Activated CD4-positive, CD25-positive, alpha-beta regulatory T cell treated with anti-CD3 and anti-CD28 coated beads, Interleukin-2, amount 50 U/mL, for 16 hours (primary cell): Measurements from ENCODE around the gene PPP1R12B.
"Not testable (repeated sequence)": the region's sequence is repeated elsewhere in the genome, so short reads cannot be mapped to it uniquely, and the experiment has no call there.

ENCODE experiments used
- DNase-seq: peaks from one replicate; pipeline ENCODE4 v3.0.0-alpha.2; 2020; ENCODE audit warnings: low read depth, low spot score

PPP1R12B gene

GRCh38 chr1:202343652-202344349 lies 4.7 kb upstream of the PPP1R12B start:
- DNase-seq: no peak

- no peak for DNase-seq
Measured at GRCh38 chr1:202348005-202348508, 442 bp upstream of the PPP1R12B start.

GRCh38 chr1:202349206-202349928 lies 868 bp downstream of the PPP1R12B start:
- no peak for DNase-seq

- no peak for DNase-seq
Measured at GRCh38 chr1:202351725-202352124, 3.2 kb downstream of the PPP1R12B start.

GRCh38 chr1:202352583-202353197 lies 4.2 kb downstream of the PPP1R12B start:
- not testable (repeated sequence) for DNase-seq

- no peak for DNase-seq
Measured at GRCh38 chr1:202355944-202356553, 7.5 kb downstream of the PPP1R12B start.

GRCh38 chr1:202357506-202357905 lies 9.0 kb downstream of the PPP1R12B start:
- no peak for DNase-seq

- DNase-seq: no peak
Measured at GRCh38 chr1:202361224-202361623, 12.7 kb downstream of the PPP1R12B start.

GRCh38 chr1:202361701-202362100 lies 13.2 kb downstream of the PPP1R12B start:
- DNase-seq: no peak

- DNase-seq: no peak
Measured at GRCh38 chr1:202362212-202362611, 13.7 kb downstream of the PPP1R12B start.

- no peak for DNase-seq
Measured at GRCh38 chr1:202365092-202365815, 16.8 kb downstream of the PPP1R12B start.

- DNase-seq: no peak
Measured at GRCh38 chr1:202367271-202367670, 18.8 kb downstream of the PPP1R12B start.

- DNase-seq: not testable (repeated sequence)
Measured at GRCh38 chr1:202370906-202371305, 22.4 kb downstream of the PPP1R12B start.

- DNase-seq: no peak
Measured at GRCh38 chr1:202374099-202374498, 25.6 kb downstream of the PPP1R12B start.

GRCh38 chr1:202375175-202375574 lies 26.7 kb downstream of the PPP1R12B start:
- DNase-seq: not testable (repeated sequence)

GRCh38 chr1:202376247-202376646 lies 27.7 kb downstream of the PPP1R12B start:
- DNase-seq: no peak

- not testable (repeated sequence) for DNase-seq
Measured at GRCh38 chr1:202379884-202380529, 31.5 kb downstream of the PPP1R12B start.

GRCh38 chr1:202380535-202380934 lies 32.0 kb downstream of the PPP1R12B start:
- not testable (repeated sequence) for DNase-seq

- DNase-seq: not testable (repeated sequence)
Measured at GRCh38 chr1:202381867-202382266, 33.4 kb downstream of the PPP1R12B start.

GRCh38 chr1:202395831-202396230 lies 47.3 kb downstream of the PPP1R12B start:
- DNase-seq: not testable (repeated sequence)

- no peak for DNase-seq
Measured at GRCh38 chr1:202397256-202397655, 48.8 kb downstream of the PPP1R12B start.
